HG03064 (cell line): ENCODE data around the gene VAPB.
"Not testable (repeated sequence)": the region's sequence is repeated elsewhere in the genome, so short reads cannot be mapped to it uniquely, and the experiment has no call there.

Experiments used
- ATAC-seq: cut with Tn5 transposase; IDR thresholded peaks from one replicate; pipeline ENCODE4 v1.9.1; 2021; ENCODE audit warnings: low read depth; ENCODE audit not compliant: unreplicated experiment

Gene VAPB

GRCh38 chr20:58406422-58407001 is 17.5 kb downstream of the VAPB start:
- ATAC-seq, result no peak

GRCh38 chr20:58407201-58407873 is 18.3 kb downstream of the VAPB start:
- no peak for ATAC-seq

- ATAC-seq, result no peak
These were observed 19.0 kb downstream of the VAPB start for GRCh38 chr20:58407966-58408557.

- no peak for ATAC-seq
These were observed 19.7 kb downstream of the VAPB start for GRCh38 chr20:58408603-58409246.

- ATAC-seq, result not testable (repeated sequence)
These were observed 25.2 kb downstream of the VAPB start for GRCh38 chr20:58414216-58414615.

- not testable (repeated sequence) for ATAC-seq
These were observed 25.8 kb downstream of the VAPB start for GRCh38 chr20:58414786-58415185.

GRCh38 chr20:58416057-58416456 is 27.0 kb downstream of the VAPB start:
- ATAC-seq, result no peak

GRCh38 chr20:58416835-58417234 is 27.8 kb downstream of the VAPB start:
- ATAC-seq, result no peak

GRCh38 chr20:58417438-58417837 is 28.4 kb downstream of the VAPB start:
- ATAC-seq, result no peak

GRCh38 chr20:58418949-58419748 is 30.1 kb downstream of the VAPB start:
- no peak for ATAC-seq

- ATAC-seq, result no peak
These were observed 31.9 kb downstream of the VAPB start for GRCh38 chr20:58420798-58421496.

GRCh38 chr20:58421497-58421850 is 32.4 kb downstream of the VAPB start:
- no peak for ATAC-seq

GRCh38 chr20:58424218-58424969 is 35.4 kb downstream of the VAPB start:
- ATAC-seq, result no peak

- not testable (repeated sequence) for ATAC-seq
These were observed 38.5 kb downstream of the VAPB start for GRCh38 chr20:58427571-58427970.

- no peak for ATAC-seq
These were observed 39.3 kb downstream of the VAPB start for GRCh38 chr20:58428364-58428763.

GRCh38 chr20:58429303-58429702 is 40.3 kb downstream of the VAPB start:
- ATAC-seq, result no peak

- no peak for ATAC-seq
These were observed 42.1 kb downstream of the VAPB start for GRCh38 chr20:58431134-58431533.

- no peak for ATAC-seq
These were observed 43.3 kb downstream of the VAPB start for GRCh38 chr20:58432186-58432954.
